ENCODE results near the gene MOXD1.

The MOXD1 gene

DNA sequence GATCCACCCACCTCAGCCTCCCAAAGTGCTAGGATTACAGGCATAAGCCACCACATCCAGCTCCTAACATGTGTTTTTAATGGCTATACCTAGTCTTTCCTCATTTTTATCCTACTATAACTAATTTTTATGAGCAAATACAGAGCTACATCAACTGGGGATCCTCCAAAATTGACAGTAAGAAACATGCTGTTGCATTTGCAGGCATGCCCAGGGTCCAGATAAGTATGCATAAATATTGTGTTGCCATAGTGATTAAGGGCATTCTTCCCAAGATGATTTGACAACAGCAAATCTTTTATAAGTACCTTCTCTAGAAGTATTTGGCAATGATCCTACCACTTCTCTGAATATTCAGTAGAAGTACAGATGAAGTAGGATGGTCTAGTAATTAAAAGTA lies 41.9 kb upstream of the MOXD1 start:
- H4K20me1 ChIP-seq (ENCODE audit: insufficient read depth), result no peaks in the 10 kb centered on the region
- H2AFZ ChIP-seq (ENCODE audit: low read depth), result no peak overlapping the region
- no peaks in the 10 kb centered on the region for H3K27me3 ChIP-seq (ENCODE audit: insufficient read depth, low read depth)
- H3K9ac ChIP-seq, result no peak overlapping the region
- H3K4me1 ChIP-seq (ENCODE audit: low read depth, poor library complexity, severe bottlenecking), result no peaks in the 10 kb centered on the region
- no peaks in the 10 kb centered on the region for H3K79me2 ChIP-seq (ENCODE audit: insufficient read depth, low read depth)
- no peak overlapping the region for H3K4me3 ChIP-seq (IDR thresholded peaks at IDR 0.05; ENCODE audit: insufficient read depth, low read depth, low read length)
- no peak overlapping the region for H3K27ac ChIP-seq
- TF ChIP-seq, protein P1, sequence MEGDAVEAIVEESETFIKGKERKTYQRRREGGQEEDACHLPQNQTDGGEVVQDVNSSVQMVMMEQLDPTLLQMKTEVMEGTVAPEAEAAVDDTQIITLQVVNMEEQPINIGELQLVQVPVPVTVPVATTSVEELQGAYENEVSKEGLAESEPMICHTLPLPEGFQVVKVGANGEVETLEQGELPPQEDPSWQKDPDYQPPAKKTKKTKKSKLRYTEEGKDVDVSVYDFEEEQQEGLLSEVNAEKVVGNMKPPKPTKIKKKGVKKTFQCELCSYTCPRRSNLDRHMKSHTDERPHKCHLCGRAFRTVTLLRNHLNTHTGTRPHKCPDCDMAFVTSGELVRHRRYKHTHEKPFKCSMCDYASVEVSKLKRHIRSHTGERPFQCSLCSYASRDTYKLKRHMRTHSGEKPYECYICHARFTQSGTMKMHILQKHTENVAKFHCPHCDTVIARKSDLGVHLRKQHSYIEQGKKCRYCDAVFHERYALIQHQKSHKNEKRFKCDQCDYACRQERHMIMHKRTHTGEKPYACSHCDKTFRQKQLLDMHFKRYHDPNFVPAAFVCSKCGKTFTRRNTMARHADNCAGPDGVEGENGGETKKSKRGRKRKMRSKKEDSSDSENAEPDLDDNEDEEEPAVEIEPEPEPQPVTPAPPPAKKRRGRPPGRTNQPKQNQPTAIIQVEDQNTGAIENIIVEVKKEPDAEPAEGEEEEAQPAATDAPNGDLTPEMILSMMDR (conservative IDR thresholded peaks at IDR 0.05; ENCODE audit: low read depth, low read length), result no peak
- no peak overlapping the region for H3K4me2 ChIP-seq
- H3K36me3 ChIP-seq (ENCODE audit: insufficient read depth), result no peaks in the 10 kb centered on the region

DNA sequence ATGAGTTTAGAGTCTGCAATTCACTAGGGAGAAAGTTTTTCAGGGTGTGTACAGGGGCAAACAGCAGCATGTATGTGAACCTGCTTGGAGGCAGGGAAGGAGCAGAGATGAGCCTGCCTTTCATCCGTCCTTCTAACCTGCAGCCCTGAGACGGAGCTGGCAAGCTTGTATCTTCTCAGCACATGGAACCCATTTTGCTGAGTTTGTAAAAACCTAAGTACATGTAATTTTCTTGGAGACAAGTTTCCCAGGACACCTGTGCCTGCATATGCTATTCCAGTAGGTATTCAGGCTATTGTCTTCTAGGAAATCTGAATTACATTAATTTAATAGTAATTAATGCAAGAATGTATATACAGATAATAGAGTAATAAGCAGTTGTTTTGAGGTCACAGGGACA lies 28.8 kb upstream of the MOXD1 start:
- no peak overlapping the region for H3K9ac ChIP-seq
- no peaks in the 10 kb centered on the region for H3K36me3 ChIP-seq (ENCODE audit: insufficient read depth)
- H3K4me3 ChIP-seq (IDR thresholded peaks at IDR 0.05; ENCODE audit: insufficient read depth, low read depth, low read length), result no peak overlapping the region
- no peak overlapping the region for H3K4me2 ChIP-seq
- H3K27ac ChIP-seq, result no peak overlapping the region
- no peaks in the 10 kb centered on the region for H3K27me3 ChIP-seq (ENCODE audit: insufficient read depth, low read depth)
- H2AFZ ChIP-seq (ENCODE audit: low read depth), result no peak overlapping the region
- TF ChIP-seq, protein P1 (conservative IDR thresholded peaks at IDR 0.05; ENCODE audit: low read depth, low read length), result no peak
- no peaks in the 10 kb centered on the region for H4K20me1 ChIP-seq (ENCODE audit: insufficient read depth)
- H3K79me2 ChIP-seq (ENCODE audit: insufficient read depth, low read depth), result no peaks in the 10 kb centered on the region
- H3K4me1 ChIP-seq (ENCODE audit: low read depth, poor library complexity, severe bottlenecking), result no peaks in the 10 kb centered on the region

DNA sequence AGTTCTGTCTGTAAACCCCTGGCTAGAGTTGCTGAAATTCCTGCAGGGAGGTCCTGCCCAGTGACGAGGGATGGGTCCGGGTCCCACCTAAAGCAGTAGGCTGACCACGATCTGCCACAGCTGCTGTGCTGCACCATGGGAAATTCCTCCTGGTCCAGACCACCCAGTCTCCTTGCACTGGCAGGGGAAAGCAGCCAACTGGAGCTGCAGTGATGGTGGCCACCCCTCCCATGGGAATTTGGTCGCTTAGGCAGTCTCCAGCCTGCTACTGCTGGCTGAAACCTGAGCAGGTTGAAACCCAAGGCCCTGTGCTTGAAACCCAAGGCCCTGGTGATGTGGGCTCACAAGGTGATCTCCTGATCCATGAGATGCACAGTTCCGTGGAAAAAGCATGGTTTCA lies 23.9 kb upstream of the MOXD1 start:
- no peaks in the 10 kb centered on the region for H3K4me1 ChIP-seq (ENCODE audit: low read depth, poor library complexity, severe bottlenecking)
- TF ChIP-seq, protein P1 (conservative IDR thresholded peaks at IDR 0.05; ENCODE audit: low read depth, low read length), result no peak
- no peaks in the 10 kb centered on the region for H3K79me2 ChIP-seq (ENCODE audit: insufficient read depth, low read depth)
- H3K27ac ChIP-seq, result no peak overlapping the region
- H3K9ac ChIP-seq, result no peak overlapping the region
- no peak overlapping the region for H3K4me2 ChIP-seq
- no peak overlapping the region for H2AFZ ChIP-seq (ENCODE audit: low read depth)
- no peaks in the 10 kb centered on the region for H4K20me1 ChIP-seq (ENCODE audit: insufficient read depth)
- no peaks in the 10 kb centered on the region for H3K36me3 ChIP-seq (ENCODE audit: insufficient read depth)
- H3K4me3 ChIP-seq (IDR thresholded peaks at IDR 0.05; ENCODE audit: insufficient read depth, low read depth, low read length), result no peak overlapping the region
- no peaks in the 10 kb centered on the region for H3K27me3 ChIP-seq (ENCODE audit: insufficient read depth, low read depth)

DNA sequence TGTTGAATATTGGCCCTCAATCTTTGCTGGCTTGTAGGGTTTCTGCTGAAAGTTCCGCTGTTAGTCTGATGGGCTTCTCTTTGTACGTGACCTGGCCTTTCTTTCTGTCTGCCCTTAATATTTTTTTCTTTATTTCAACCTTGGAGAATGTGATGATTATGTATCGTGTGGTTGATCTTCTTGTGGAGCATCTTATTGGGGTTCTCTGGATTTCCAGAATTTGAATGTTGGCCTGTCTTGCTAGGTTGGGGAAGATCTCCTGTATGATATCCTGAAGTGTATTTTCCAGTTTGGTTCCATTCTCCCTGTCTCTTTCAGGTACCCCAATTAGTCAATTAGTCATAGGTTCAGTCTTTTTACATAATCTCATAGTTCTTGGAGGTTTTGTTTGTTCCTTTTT lies 22.6 kb upstream of the MOXD1 start:
- Histone ChIP-seq H3K4me2 (no peak overlapping the region), H3K27ac (no peak overlapping the region), H3K27me3 (ENCODE audit: insufficient read depth, low read depth) (no peaks in the 10 kb centered on the region), H4K20me1 (ENCODE audit: insufficient read depth) (no peaks in the 10 kb centered on the region), H3K9ac (no peak overlapping the region), H3K4me1 (ENCODE audit: low read depth, poor library complexity, severe bottlenecking) (no peaks in the 10 kb centered on the region), H3K79me2 (ENCODE audit: insufficient read depth, low read depth) (no peaks in the 10 kb centered on the region), H2AFZ (ENCODE audit: low read depth) (no peak overlapping the region), H3K4me3 (IDR thresholded peaks at IDR 0.05; ENCODE audit: insufficient read depth, low read depth, low read length) (no peak overlapping the region), H3K36me3 (ENCODE audit: insufficient read depth) (no peaks in the 10 kb centered on the region)
- TF ChIP-seq, protein P1 (conservative IDR thresholded peaks at IDR 0.05; ENCODE audit: low read depth, low read length), result no peak
